CD14-positive monocyte (primary cell): ENCODE measurements around the gene BRIP1. TPM values are rescaled to one million over a fixed set of nuclear protein-coding genes. Genes with fewer than 3 reads are reported as not detected.

ENCODE experiments used
- DNase-seq, 3 donors: peaks; one replicate each; pipeline ENCODE4 v3.0.0-alpha.2; 2011 to 2022
- H2AFZ ChIP-seq: 2 replicates; pipeline ENCODE4 v1.6.0; 2012; ENCODE audit warnings: mild to moderate bottlenecking, low read depth, low read length, inconsistent platforms; ENCODE audit not compliant: insufficient read depth, poor library complexity, severe bottlenecking
- H3K27ac ChIP-seq, 2 donors: 1 replicate in 1 of 2; 2 replicates in 1 of 2; pipeline ENCODE4 v1.5.1; 2012 to 2013; ENCODE audit warnings: low read length in 2 of 2, control low read depth in 1 of 2, inconsistent platforms in 1 of 2, low read depth in 1 of 2, mild to moderate bottlenecking in 1 of 2
- H3K27me3 ChIP-seq, 2 donors: one replicate each; pipeline versions ENCODE4 v1.6.0 to v1.6.1; 2011 to 2013; ENCODE audit warnings: low read length in 2 of 2; ENCODE audit not compliant: control insufficient read depth in 2 of 2, insufficient read depth in 2 of 2
- H3K36me3 ChIP-seq, 2 donors: replicated peaks in 1 of 2; 1 replicate in 1 of 2; 2 replicates in 1 of 2; pipeline versions ENCODE4 v1.5.1 to v1.6.1; 2012 to 2013; ENCODE audit warnings: low read length in 2 of 2, control low read depth in 1 of 2, inconsistent platforms in 1 of 2, mild to moderate bottlenecking in 1 of 2; ENCODE audit not compliant: insufficient read depth in 2 of 2, control insufficient read depth in 1 of 2
- H3K4me1 ChIP-seq, 2 donors: 1 replicate in 1 of 2; 2 replicates in 1 of 2; pipeline versions ENCODE4 v1.5.1 to v1.6.1; 2012 to 2013; ENCODE audit warnings: low read length in 2 of 2, control low read depth in 1 of 2, inconsistent platforms in 1 of 2, mild to moderate bottlenecking in 1 of 2, moderate library complexity in 1 of 2; ENCODE audit not compliant: insufficient read depth in 2 of 2, control insufficient read depth in 1 of 2
- H3K4me2 ChIP-seq: replicated peaks from 2 replicates; pipeline ENCODE3; 2012; ENCODE audit warnings: low read length, moderate library complexity, mild to moderate bottlenecking; ENCODE audit not compliant: poor library complexity, severe bottlenecking; ENCODE audit errors: extremely low read depth
- H3K4me3 ChIP-seq, 3 experiments: fragments of 200-600 bp in 1 of 3; sonication (generic) in 1 of 3; replicated peaks in 1 of 3; 1 replicate in 2 of 3; 2 replicates in 1 of 3; pipeline ENCODE4 v1.5.1; 2011 to 2013; ENCODE audit warnings: low read length in 3 of 3, mild to moderate bottlenecking in 3 of 3, control low read depth in 2 of 3, low read depth in 2 of 3, inconsistent platforms in 1 of 3, moderate library complexity in 1 of 3
- H3K79me2 ChIP-seq: 2 replicates; pipeline ENCODE4 v1.6.0; 2012; ENCODE audit warnings: mild to moderate bottlenecking, control low read depth, inconsistent platforms, low read length, moderate library complexity; ENCODE audit not compliant: insufficient read depth
- H3K9ac ChIP-seq: 2 replicates; pipeline ENCODE4 v1.6.0; 2017; ENCODE audit warnings: low read length, mild to moderate bottlenecking; ENCODE audit not compliant: insufficient read depth, poor library complexity, severe bottlenecking
- H3K9me3 ChIP-seq, 2 donors: replicated peaks in 1 of 2; 1 replicate in 1 of 2; 2 replicates in 1 of 2; pipeline versions ENCODE4 v1.5.1 to v1.6.1; 2012 to 2013; ENCODE audit warnings: low read length in 2 of 2, control low read depth in 1 of 2; ENCODE audit not compliant: control insufficient read depth in 1 of 2, insufficient read depth in 1 of 2
- H4K20me1 ChIP-seq: 2 replicates; pipeline ENCODE4 v1.6.0; 2012; ENCODE audit warnings: mild to moderate bottlenecking, low read length, control low read depth, moderate library complexity; ENCODE audit not compliant: insufficient read depth
- H3K27ac Mint-ChIP-seq, 7 donors: one replicate each; pipeline ENCODE4 v1.8.0; 2020; ENCODE audit warnings: mild to moderate bottlenecking in 7 of 7, mixed read lengths in 7 of 7, moderate library complexity in 6 of 7, inconsistent platforms in 2 of 7
- H3K27me3 Mint-ChIP-seq, 3 donors: one replicate each; pipeline ENCODE4 v1.8.0; 2021 to 2022; ENCODE audit warnings: low read depth in 3 of 3, mild to moderate bottlenecking in 3 of 3, mixed read lengths in 3 of 3, moderate library complexity in 3 of 3, inconsistent platforms in 1 of 3
- H3K36me3 Mint-ChIP-seq, 2 donors: one replicate each; pipeline ENCODE4 v1.8.0; 2020; ENCODE audit warnings: mixed read lengths in 2 of 2, inconsistent platforms in 1 of 2, mild to moderate bottlenecking in 1 of 2
- H3K4me1 Mint-ChIP-seq: one replicate; pipeline ENCODE4 v1.8.0; 2020; ENCODE audit warnings: mild to moderate bottlenecking, mixed read lengths
- H3K4me3 Mint-ChIP-seq, 2 donors: one replicate each; pipeline ENCODE4 v1.8.0; 2020; ENCODE audit warnings: mild to moderate bottlenecking in 2 of 2, mixed read lengths in 2 of 2, moderate library complexity in 1 of 2
- H3K9me3 Mint-ChIP-seq, 7 donors: one replicate each; pipeline ENCODE4 v1.8.0; 2020 to 2022; ENCODE audit warnings: mixed read lengths in 7 of 7, mild to moderate bottlenecking in 6 of 7, moderate library complexity in 6 of 7, inconsistent platforms in 2 of 7
- CTCF ChIP-seq: fragments of 200-600 bp; IDR thresholded peaks from one replicate; pipeline ENCODE4 v1.8.0; 2022; ENCODE audit warnings: antibody characterized with exemption, mild to moderate bottlenecking
- WGBS: methylation state at CpG from one replicate; pipeline ENCODE4 v1.1.5; 2013; ENCODE audit warnings: missing lambda C conversion rate; ENCODE audit not compliant: insufficient coverage; 5-methylcytosine and 5-hydroxymethylcytosine counted together
- intact Hi-C, 2 donors: fragments of 100-400 bp; cut with micrococcal nuclease; formaldehyde crosslinking; loops; one replicate each; pipeline versions ENCODE4 v1.15.0 to v1.15.1; 2023
- polyA plus RNA-seq, 3 donors: library from polyadenylated mRNA; depleted of rRNA in 1 of 3; unstranded in 2 of 3; stranded (reverse) in 1 of 3; fragments of 300-500 nt in 2 of 3; fragments of >200 nt in 1 of 3; fragmentation: Illumina TruSeq in 2 of 3; gene quantifications; 1 replicate in 2 of 3; 2 replicates in 1 of 3; pipeline ENCODE4 v1.2.3, GENCODE V29; 2012 to 2021

BRIP1 gene
- polyA plus RNA-seq, 3 donors: 0.11 to 0.12 TPM; not detected in 1

- Histone ChIP-seq H3K27me3 (no peaks in the 10 kb centered on the region), H3K4me3 (no peak overlapping the region), H3K4me1 (no peaks in the 10 kb centered on the region), H3K9me3 (no peaks in the 10 kb centered on the region), H3K4me2 (no peak overlapping the region), H3K9ac (no peak overlapping the region), H3K27ac (no peak overlapping the region), H2AFZ (no peak overlapping the region), H4K20me1 (no peaks in the 10 kb centered on the region), H3K79me2 (no peaks in the 10 kb centered on the region), H3K36me3 (peaks cover 5 to 20% of the 10 kb centered on the region in 2 donors)
- Mint-ChIP-seq H3K9me3 (peaks cover 0 to 6% (median under 1%) of the 10 kb centered on the region in 7 donors), H3K27me3 (peaks cover 0 to 2% (median 0%) of the 10 kb centered on the region in 3 donors), H3K4me1 (peaks cover 2% of the 10 kb centered on the region), H3K36me3 (peaks cover 33 to 46% of the 10 kb centered on the region in 2 donors), H3K4me3 (no peak overlapping the region), H3K27ac (no peak overlapping the region)
- no CpG with 5 or more reads among the region's 2 CpGs for WGBS
- DNase-seq: no peak
- intact Hi-C loops: no loop called here
- TF ChIP-seq CTCF: no peak
Measured at GRCh38 chr17:61795546-61795945, 67.8 kb downstream of the BRIP1 start.

GRCh38 chr17:61794792-61795191 is 68.5 kb downstream of the BRIP1 start:
- H3K36me3 ChIP-seq: peaks cover 5 to 20% of the 10 kb centered on the region in 2 donors
- Mint-ChIP-seq H3K4me3 (no peak overlapping the region), H3K27me3 (peaks cover 0 to 2% (median 0%) of the 10 kb centered on the region in 3 donors), H3K27ac (no peak overlapping the region), H3K9me3 (peaks cover 0 to 6% (median 2%) of the 10 kb centered on the region in 7 donors), H3K4me1 (no peaks in the 10 kb centered on the region), H3K36me3 (peaks cover 33 to 47% of the 10 kb centered on the region in 2 donors)
- H3K9me3 ChIP-seq: no peaks in the 10 kb centered on the region
- intact Hi-C loops: no loop called here
- no CpG with 5 or more reads among the region's 1 CpG for WGBS
- H3K9ac ChIP-seq: no peak overlapping the region
- H3K27me3 ChIP-seq: no peaks in the 10 kb centered on the region
- H4K20me1 ChIP-seq: no peaks in the 10 kb centered on the region
- H3K4me3 ChIP-seq: no peak overlapping the region
- DNase-seq: no peak
- H3K27ac ChIP-seq: no peak overlapping the region
- H3K79me2 ChIP-seq: no peaks in the 10 kb centered on the region
- H3K4me1 ChIP-seq: no peaks in the 10 kb centered on the region
- TF ChIP-seq CTCF: no peak
- H2AFZ ChIP-seq: no peak overlapping the region
- no peak overlapping the region for H3K4me2 ChIP-seq
